ENCODE measurements around the gene HMCES. TPM values are rescaled to one million over a fixed set of nuclear protein-coding genes. Genes with fewer than 3 reads are reported as not detected.

The HMCES gene
- total and polyA plus RNA-seq, 2 of the 13 experiments (the other 11 are each of a cell fraction or from before 2014, with no cell fraction given) = 16.1 to 37.5 TPM

DNA sequence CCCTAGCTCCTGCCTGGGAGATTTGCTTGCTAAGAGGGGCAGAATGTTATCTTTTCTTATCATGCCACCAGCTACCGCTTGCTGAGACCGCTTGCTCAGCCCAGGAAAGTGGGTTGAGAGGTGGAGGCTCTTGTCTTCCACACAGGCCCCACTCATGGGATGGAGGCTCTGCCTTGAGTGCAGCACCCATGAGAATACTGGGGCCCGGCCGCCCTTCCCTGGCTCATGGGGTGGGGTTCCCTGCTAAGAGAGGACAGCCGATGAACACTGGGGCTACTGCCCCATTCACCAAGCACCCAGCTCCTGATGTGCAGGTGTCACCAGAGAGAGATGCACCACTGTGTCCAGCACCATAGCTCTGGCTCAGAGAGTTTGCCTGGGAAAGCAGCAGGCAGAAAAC is 55.2 kb downstream of the HMCES start:
- TF ChIP-seq NONO (IDR thresholded peaks at IDR 0.05) = no peak
- TF ChIP-seq NONO (CRISPR knock-in tag; conservative IDR thresholded peaks at IDR 0.05) = no peak
- no peak for TF ChIP-seq ZBTB39 (CRISPR knock-in tag; IDR thresholded peaks at IDR 0.05)
- no peak for TF ChIP-seq DDIT3 (CRISPR knock-in tag; IDR thresholded peaks at IDR 0.05)
- TF ChIP-seq ZNF567 (CRISPR knock-in tag; IDR thresholded peaks at IDR 0.05; ENCODE audit: borderline replicate concordance) = no peak
- no peak for TF ChIP-seq ZNF761 (CRISPR knock-in tag; conservative IDR thresholded peaks at IDR 0.05)
- no peak for TF ChIP-seq ZSCAN12 (CRISPR knock-in tag; IDR thresholded peaks at IDR 0.05)
- DNase-seq (ENCODE audit: low spot score) (no peak), ATAC-seq (no peak), FAIRE-seq (no peak)
- Histone ChIP-seq H3K4me3 (replicated peaks in 1 of 3; ENCODE audit: insufficient read depth in 1 of 3, low read depth in 2 of 3, low read length in 3 of 3) (no peak overlapping the region), H3K27ac (ENCODE audit: extremely low read length, insufficient read depth, low read length) (no peak overlapping the region), H3K9ac (ENCODE audit: insufficient read depth, low read depth, low read length) (no peak overlapping the region), H3K27me3 (ENCODE audit: control insufficient read depth in 1 of 2, insufficient read depth in 2 of 2, low read length in 2 of 2) (peaks cover 0 to 13% of the 10 kb centered on the region in 2 experiments; a peak in 2 of 5 replicates), H3K36me3 (replicated peaks in 1 of 2; ENCODE audit: control insufficient read depth in 1 of 2, insufficient read depth in 2 of 2, low read length in 2 of 2) (no peaks in the 10 kb centered on the region), H2AFZ (ENCODE audit: low read length) (no peak overlapping the region), H3K9me3 (ENCODE audit: low read length) (no peaks in the 10 kb centered on the region), H3K4me2 (ENCODE audit: low read depth, low read length) (no peak overlapping the region), H4K20me1 (ENCODE audit: insufficient read depth, low read length) (no peaks in the 10 kb centered on the region), H3K79me2 (ENCODE audit: insufficient read depth, low read length) (no peaks in the 10 kb centered on the region), H3K4me1 (ENCODE audit: insufficient read depth, low read length) (peaks cover 59% of the 10 kb centered on the region)
- CTCF ChIA-PET (ENCODE audit: low intra/inter-chr PET ratio, low total read pairs) = no interaction called here
- in situ Hi-C loops (cut with HindIII; ENCODE audit: extremely low pct_ligation_motif_present, low pct_unique_long_range_greater_than_20kb) = no loop called here
- intact Hi-C loops (cut with micrococcal nuclease; ENCODE audit: unreplicated experiment) = no loop called here
- POLR2A ChIA-PET = interaction anchor here (1.4 kb wide), 1 partner anchor 18 kb away, joined by 3 read pairs; a partner anchor contains a TSS
- no TSS peak for BruUV-seq (replicated peaks)
- WGBS (ENCODE audit: low lambda C conversion rate) = 75% methylated on average over 5 of the region's 5 CpGs
